Measurements from ENCODE around the gene GNB1L. TPM values are rescaled to one million over a fixed set of nuclear protein-coding genes. Genes with fewer than 3 reads are reported as not detected.

Gene GNB1L
- total RNA-seq, 4 donors from 2014 or later, result 4.8 to 8.7 (median 7.4) TPM

DNA sequence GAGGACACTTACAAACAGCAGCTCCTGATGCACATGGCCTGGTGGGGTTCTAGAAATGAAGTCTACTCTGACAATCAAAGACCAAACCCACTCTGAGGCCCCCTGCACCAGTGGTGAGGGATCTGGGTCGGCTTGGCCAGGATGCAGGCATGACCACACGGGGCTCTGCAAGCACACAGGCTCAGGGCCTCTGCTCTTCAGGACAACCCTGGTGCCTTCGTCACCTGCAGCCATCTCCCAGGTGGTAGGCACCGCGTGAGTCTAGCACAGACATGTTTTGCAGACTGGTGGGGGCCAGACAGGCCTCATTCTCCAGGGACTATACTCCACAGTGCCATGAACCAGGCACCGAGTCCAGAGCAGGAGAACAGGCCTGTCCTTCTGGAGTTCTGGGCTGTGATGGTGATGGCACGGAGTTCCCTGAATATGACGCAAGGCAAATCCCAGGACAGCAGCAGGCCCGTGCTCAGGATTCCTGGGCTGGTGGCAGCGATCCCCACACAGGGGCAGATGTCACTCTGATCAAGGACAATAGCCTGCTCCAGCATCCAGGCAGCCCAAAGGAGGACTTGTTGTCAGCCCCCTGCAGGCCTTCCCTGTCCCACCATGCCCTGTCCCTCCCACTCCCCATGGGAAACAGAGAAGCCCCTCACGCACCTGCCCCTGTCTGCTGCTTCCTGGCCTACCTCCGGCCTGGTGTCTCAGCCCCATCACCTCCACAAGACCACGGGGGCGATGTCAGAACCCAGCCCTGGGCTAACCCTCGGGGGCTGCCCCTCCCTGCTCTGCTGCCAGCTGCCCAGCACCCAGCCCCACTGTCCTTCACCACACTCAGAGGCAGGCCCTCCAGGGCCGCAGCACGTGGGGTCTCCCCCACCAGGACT lies 36.1 kb downstream of the GNB1L start:
- TF ChIP-seq, protein P1, sequence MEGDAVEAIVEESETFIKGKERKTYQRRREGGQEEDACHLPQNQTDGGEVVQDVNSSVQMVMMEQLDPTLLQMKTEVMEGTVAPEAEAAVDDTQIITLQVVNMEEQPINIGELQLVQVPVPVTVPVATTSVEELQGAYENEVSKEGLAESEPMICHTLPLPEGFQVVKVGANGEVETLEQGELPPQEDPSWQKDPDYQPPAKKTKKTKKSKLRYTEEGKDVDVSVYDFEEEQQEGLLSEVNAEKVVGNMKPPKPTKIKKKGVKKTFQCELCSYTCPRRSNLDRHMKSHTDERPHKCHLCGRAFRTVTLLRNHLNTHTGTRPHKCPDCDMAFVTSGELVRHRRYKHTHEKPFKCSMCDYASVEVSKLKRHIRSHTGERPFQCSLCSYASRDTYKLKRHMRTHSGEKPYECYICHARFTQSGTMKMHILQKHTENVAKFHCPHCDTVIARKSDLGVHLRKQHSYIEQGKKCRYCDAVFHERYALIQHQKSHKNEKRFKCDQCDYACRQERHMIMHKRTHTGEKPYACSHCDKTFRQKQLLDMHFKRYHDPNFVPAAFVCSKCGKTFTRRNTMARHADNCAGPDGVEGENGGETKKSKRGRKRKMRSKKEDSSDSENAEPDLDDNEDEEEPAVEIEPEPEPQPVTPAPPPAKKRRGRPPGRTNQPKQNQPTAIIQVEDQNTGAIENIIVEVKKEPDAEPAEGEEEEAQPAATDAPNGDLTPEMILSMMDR (IDR thresholded peaks at IDR 0.05), result no peak
- TF ChIP-seq EP300 (IDR thresholded peaks at IDR 0.05), result no peak
- no peak for TF ChIP-seq POLR2A (IDR thresholded peaks at IDR 0.05)
- TF ChIP-seq POLR2AphosphoS5 (IDR thresholded peaks at IDR 0.05), result no peak
- Histone ChIP-seq H3K36me3 (peaks cover 0 to 25% of the 10 kb centered on the region in 2 donors), H3K27ac (no peak overlapping the region), H3K9me3 (no peaks in the 10 kb centered on the region), H3K4me1 (no peaks in the 10 kb centered on the region), H3K27me3 (no peaks in the 10 kb centered on the region), H3K4me3 (no peak overlapping the region)
- no peak for ATAC-seq
- 93% methylated on average over 3 of the region's 17 CpGs; no CpG with 5 or more reads in 1 of the 2 donors for WGBS, 2 donors (ENCODE audit: low coverage in 1 of 2)

DNA sequence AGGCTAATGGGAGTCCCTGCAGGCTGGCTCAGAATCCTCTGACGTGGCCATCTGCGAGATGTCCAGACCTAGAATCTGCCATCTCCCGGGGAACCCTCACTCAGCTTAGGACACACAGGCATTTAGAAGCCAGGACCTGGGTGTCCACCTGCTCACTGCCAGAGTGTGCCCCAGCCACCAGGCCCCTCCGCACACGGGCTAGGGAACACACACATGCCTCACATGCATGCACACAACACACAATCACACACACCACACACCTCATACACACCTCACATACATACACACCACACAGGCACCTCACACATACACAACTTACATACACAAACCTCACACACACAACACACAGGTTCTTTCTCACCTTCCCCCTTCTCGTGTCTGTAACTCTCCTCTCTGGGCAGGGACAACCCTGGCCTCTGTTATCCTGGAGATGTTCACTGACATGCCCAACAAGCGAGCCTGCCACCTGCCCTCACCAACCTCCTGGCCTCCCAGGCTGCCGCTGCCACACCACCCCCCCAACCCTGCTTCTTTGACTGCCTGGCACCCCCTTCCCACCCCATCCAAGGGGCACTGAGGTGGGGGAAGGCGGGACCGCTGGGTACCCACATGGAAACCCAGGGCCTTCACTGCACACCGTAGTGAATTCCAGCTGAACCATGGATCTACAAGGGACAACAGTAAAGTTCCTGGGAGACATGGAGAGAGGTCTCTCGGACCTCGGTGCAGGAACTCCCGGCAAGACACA lies 38.1 kb downstream of the GNB1L start:
- H3K9me3 ChIP-seq, result no peaks in the 10 kb centered on the region
- no peak overlapping the region for H3K27ac ChIP-seq
- H3K4me3 ChIP-seq, result no peak overlapping the region
- no peak for ATAC-seq
- no peaks in the 10 kb centered on the region for H3K4me1 ChIP-seq
- TF ChIP-seq, protein P1 (IDR thresholded peaks at IDR 0.05), result no peak
- TF ChIP-seq POLR2AphosphoS5 (IDR thresholded peaks at IDR 0.05) (no peak), EP300 (IDR thresholded peaks at IDR 0.05) (no peak), POLR2A (IDR thresholded peaks at IDR 0.05) (no peak)
- 96 to 98% methylated on average over 4 to 8 of the region's 14 CpGs for WGBS, 2 donors (ENCODE audit: low coverage in 1 of 2)
- H3K36me3 ChIP-seq, result peaks cover 0 to 26% of the 10 kb centered on the region in 2 donors
- no peaks in the 10 kb centered on the region for H3K27me3 ChIP-seq

DNA sequence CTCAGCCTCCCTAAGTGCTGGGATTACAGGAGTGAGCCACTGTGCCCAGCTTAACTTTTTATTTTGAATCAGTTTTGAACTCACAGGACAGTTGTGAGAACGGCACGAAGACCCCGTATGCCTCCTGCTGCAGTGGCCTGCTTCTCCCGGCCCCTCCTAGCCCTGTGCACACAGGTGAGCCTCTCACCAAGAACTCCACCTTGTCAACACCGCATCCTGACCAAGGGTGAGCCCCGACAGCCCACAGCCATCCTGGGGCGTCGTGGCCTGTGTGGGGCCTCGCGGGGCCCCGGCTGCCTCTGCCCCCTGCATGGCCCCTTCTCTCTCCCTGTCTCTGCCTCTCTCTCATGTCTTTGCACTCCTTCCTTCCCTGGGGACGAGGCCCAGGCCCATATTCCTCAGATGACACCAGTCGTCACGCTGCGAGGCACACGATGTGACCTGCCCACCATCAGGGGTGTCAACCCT lies 38.8 kb downstream of the GNB1L start:
- no peaks in the 10 kb centered on the region for H3K27me3 ChIP-seq
- peaks cover 0 to 23% of the 10 kb centered on the region in 2 donors for H3K36me3 ChIP-seq
- TF ChIP-seq POLR2A (IDR thresholded peaks at IDR 0.05) (no peak), POLR2AphosphoS5 (IDR thresholded peaks at IDR 0.05) (no peak)
- TF ChIP-seq, protein P1 (IDR thresholded peaks at IDR 0.05), result no peak
- no peak overlapping the region for H3K27ac ChIP-seq
- no peaks in the 10 kb centered on the region for H3K4me1 ChIP-seq
- no peak overlapping the region for H3K4me3 ChIP-seq
- H3K9me3 ChIP-seq, result no peaks in the 10 kb centered on the region
- WGBS, 2 donors (ENCODE audit: low coverage in 1 of 2), result 83 to 95% methylated on average over 4 to 12 of the region's 16 CpGs
- no peak for ATAC-seq

DNA sequence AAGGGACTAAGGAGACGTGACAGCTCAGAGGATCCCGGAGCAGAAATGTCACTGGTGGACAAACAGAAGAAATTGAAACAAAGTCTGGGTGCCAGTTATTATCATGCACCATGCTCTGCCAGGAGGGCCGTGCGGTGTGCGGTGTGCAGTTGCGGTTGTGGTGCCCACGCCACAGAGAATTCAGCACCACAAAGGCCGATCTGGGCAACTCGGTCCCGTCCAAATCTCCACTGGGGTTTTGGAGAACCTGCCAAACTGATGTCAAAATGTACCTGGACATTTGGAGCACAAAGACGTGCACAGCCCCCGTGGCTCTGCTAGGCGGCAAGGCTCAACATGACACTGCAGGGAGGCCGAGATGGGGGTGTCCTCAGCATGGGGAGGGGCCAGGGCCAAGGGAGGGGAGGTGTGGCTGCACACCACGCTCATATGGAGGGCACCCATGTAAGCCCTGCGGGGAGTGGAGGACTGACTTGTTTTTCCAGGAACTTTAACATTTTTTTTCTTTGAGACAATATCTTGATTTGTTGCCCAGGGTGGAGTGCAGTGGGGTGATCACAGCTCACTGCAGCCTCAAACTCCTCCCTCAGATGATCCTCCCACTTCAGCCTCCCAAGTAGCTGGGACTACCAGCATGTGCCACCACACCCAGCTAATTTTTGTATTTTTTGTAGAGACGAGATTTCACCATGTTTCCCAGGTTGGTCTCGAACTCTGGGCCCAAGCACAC lies 39.4 kb downstream of the GNB1L start:
- Histone ChIP-seq H3K4me1 (no peaks in the 10 kb centered on the region), H3K9me3 (no peaks in the 10 kb centered on the region), H3K36me3 (peaks cover 0 to 17% of the 10 kb centered on the region in 2 donors), H3K27ac (no peak overlapping the region), H3K27me3 (no peaks in the 10 kb centered on the region), H3K4me3 (no peak overlapping the region)
- TF ChIP-seq, protein P1 (IDR thresholded peaks at IDR 0.05), result no peak
- TF ChIP-seq POLR2A (IDR thresholded peaks at IDR 0.05) (no peak), POLR2AphosphoS5 (IDR thresholded peaks at IDR 0.05) (no peak), EP300 (IDR thresholded peaks at IDR 0.05) (no peak)
- no peak for ATAC-seq
- 89% methylated on average over 9 of the region's 18 CpGs; no CpG with 5 or more reads in 1 of the 2 donors for WGBS, 2 donors (ENCODE audit: low coverage in 1 of 2)

Measured in gastroesophageal sphincter (tissue), 4 donors.